OCI-LY1 (cell line): ENCODE data around the gene CALHM4.

Source experiments
- H2AFZ ChIP-seq: fragments of 200-600 bp; sonication (generic), shearing (Covaris generic); 2 replicates; pipeline ENCODE4 v1.6.0; 2014; ENCODE audit warnings: antibody characterized with exemption, mild to moderate bottlenecking, low read length
- H3F3A ChIP-seq: fragments of 200-600 bp; sonication (generic), shearing (Covaris generic); 2 replicates; pipeline ENCODE4 v1.6.0; 2014; ENCODE audit warnings: mild to moderate bottlenecking, antibody characterized with exemption, low read length, moderate library complexity; ENCODE audit not compliant: insufficient read depth
- H3K27ac ChIP-seq: fragments of 200-600 bp; sonication (generic); 2 replicates; pipeline ENCODE4 v1.5.1; 2014; ENCODE audit warnings: low read length, mixed run types, mild to moderate bottlenecking, low read depth; ENCODE audit not compliant: poor library complexity, severe bottlenecking
- H3K27me3 ChIP-seq: fragments of 200-600 bp; sonication (generic); 2 replicates; pipeline ENCODE4 v1.6.0; 2014; ENCODE audit warnings: antibody characterized with exemption, mild to moderate bottlenecking, low read length, moderate library complexity; ENCODE audit not compliant: insufficient read depth
- H3K36me3 ChIP-seq: fragments of 200-600 bp; sonication (generic); 2 replicates; pipeline ENCODE4 v1.6.1; 2014; ENCODE audit warnings: mild to moderate bottlenecking, antibody characterized with exemption, low read length, moderate library complexity, mixed read lengths; ENCODE audit not compliant: insufficient read depth
- H3K4me1 ChIP-seq: fragments of 200-600 bp; sonication (generic); 2 replicates; pipeline ENCODE4 v1.5.1; 2014; ENCODE audit warnings: mild to moderate bottlenecking, low read length, moderate library complexity; ENCODE audit not compliant: insufficient read depth, severe bottlenecking
- H3K4me2 ChIP-seq: fragments of 200-600 bp; sonication (generic), shearing (Covaris generic); 2 replicates; pipeline ENCODE4 v1.6.1; 2014; ENCODE audit warnings: low read length
- H3K4me3 ChIP-seq: fragments of 200-600 bp; sonication (generic); 2 replicates; pipeline ENCODE4 v1.5.1; 2014; ENCODE audit warnings: low read length, low read depth, mild to moderate bottlenecking, mixed read lengths; ENCODE audit not compliant: poor library complexity, severe bottlenecking
- H3K79me2 ChIP-seq: fragments of 200-600 bp; shearing (Covaris generic); 2 replicates; pipeline ENCODE4 v1.6.1; 2016; ENCODE audit warnings: mixed run types, low read length, mixed read lengths; ENCODE audit not compliant: insufficient read depth
- H3K9ac ChIP-seq: fragments of 200-600 bp; sonication (generic), shearing (Covaris generic); 2 replicates; pipeline ENCODE4 v1.6.1; 2014; ENCODE audit warnings: mild to moderate bottlenecking, low read length, mixed read lengths
- H3K9me2 ChIP-seq: fragments of 200-600 bp; sonication (generic), shearing (Covaris generic); 2 replicates; pipeline ENCODE4 v1.6.1; 2014; ENCODE audit warnings: low read depth, mild to moderate bottlenecking, low read length, mixed read lengths
- H3K9me3 ChIP-seq: fragments of 200-600 bp; shearing (Covaris generic); 2 replicates; pipeline ENCODE4 v1.6.1; 2014; ENCODE audit warnings: low read length, mixed read lengths
- H4K20me1 ChIP-seq: fragments of 200-600 bp; sonication (generic), shearing (Covaris generic); 2 replicates; pipeline ENCODE4 v1.6.0; 2016; ENCODE audit warnings: mild to moderate bottlenecking, low read length; ENCODE audit not compliant: insufficient read depth
- EZH2 ChIP-seq: fragments of 200-600 bp; sonication (generic), shearing (Covaris generic); IDR thresholded peaks from 2 replicates; pipeline ENCODE4 v1.8.0; 2017; ENCODE audit warnings: borderline replicate concordance, mixed run types, mild to moderate bottlenecking, antibody characterized with exemption, low read length, moderate library complexity, mixed read lengths
- TF ChIP-seq, protein P1 (sequence below): fragments of 200-600 bp; sonication (generic), shearing (Covaris generic); IDR thresholded peaks from 2 replicates; pipeline ENCODE4 v1.5.1; 2017; ENCODE audit warnings: mild to moderate bottlenecking, antibody characterized with exemption, low read length, moderate library complexity, mixed read lengths

The CALHM4 gene

GRCh38 chr6:116577486-116577885, 23.9 kb downstream of the CALHM4 start:
- H3K4me2 ChIP-seq: no peak overlapping the region
- peaks cover 55% of the 10 kb centered on the region for H3K36me3 ChIP-seq
- peaks cover 25% of the 10 kb centered on the region for H3K79me2 ChIP-seq

GRCh38 chr6:116578335-116578734, 24.8 kb downstream of the CALHM4 start:
- peaks cover 4% of the 10 kb centered on the region for H3K4me1 ChIP-seq
- no peak overlapping the region for H2AFZ ChIP-seq
- no peak overlapping the region for H3K27ac ChIP-seq
- H4K20me1 ChIP-seq: 0 out of 2 replicates have a peak, but pooled peaks cover 2% of the 10 kb centered on the region
- TF ChIP-seq, protein P1, sequence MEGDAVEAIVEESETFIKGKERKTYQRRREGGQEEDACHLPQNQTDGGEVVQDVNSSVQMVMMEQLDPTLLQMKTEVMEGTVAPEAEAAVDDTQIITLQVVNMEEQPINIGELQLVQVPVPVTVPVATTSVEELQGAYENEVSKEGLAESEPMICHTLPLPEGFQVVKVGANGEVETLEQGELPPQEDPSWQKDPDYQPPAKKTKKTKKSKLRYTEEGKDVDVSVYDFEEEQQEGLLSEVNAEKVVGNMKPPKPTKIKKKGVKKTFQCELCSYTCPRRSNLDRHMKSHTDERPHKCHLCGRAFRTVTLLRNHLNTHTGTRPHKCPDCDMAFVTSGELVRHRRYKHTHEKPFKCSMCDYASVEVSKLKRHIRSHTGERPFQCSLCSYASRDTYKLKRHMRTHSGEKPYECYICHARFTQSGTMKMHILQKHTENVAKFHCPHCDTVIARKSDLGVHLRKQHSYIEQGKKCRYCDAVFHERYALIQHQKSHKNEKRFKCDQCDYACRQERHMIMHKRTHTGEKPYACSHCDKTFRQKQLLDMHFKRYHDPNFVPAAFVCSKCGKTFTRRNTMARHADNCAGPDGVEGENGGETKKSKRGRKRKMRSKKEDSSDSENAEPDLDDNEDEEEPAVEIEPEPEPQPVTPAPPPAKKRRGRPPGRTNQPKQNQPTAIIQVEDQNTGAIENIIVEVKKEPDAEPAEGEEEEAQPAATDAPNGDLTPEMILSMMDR: no peak
- TF ChIP-seq EZH2: no peak
- H3F3A ChIP-seq: no peaks in the 10 kb centered on the region; the same call in 1 of the 2 replicates
- H3K27me3 ChIP-seq: no peaks in the 10 kb centered on the region
- no peaks in the 10 kb centered on the region for H3K9me3 ChIP-seq
- H3K9me2 ChIP-seq: no peaks in the 10 kb centered on the region
- H3K9ac ChIP-seq: no peak overlapping the region
- no peak overlapping the region for H3K4me3 ChIP-seq
- peaks cover 55% of the 10 kb centered on the region for H3K36me3 ChIP-seq
- peaks cover 17% of the 10 kb centered on the region for H3K79me2 ChIP-seq
- no peak overlapping the region for H3K4me2 ChIP-seq

More at GRCh38 chr6:116577486-116577885, 23.9 kb downstream of the CALHM4 start:
- Histone ChIP-seq H3K4me1 (peaks cover 12% of the 10 kb centered on the region), H3K27ac (no peak overlapping the region), H3K4me3 (no peak overlapping the region), H3F3A (no peaks in the 10 kb centered on the region), H4K20me1 (0 out of 2 replicates have a peak, but pooled peaks cover 2% of the 10 kb centered on the region), H2AFZ (no peak overlapping the region), H3K9me2 (no peaks in the 10 kb centered on the region), H3K9ac (no peak overlapping the region), H3K27me3 (no peaks in the 10 kb centered on the region), H3K9me3 (no peaks in the 10 kb centered on the region)
- TF ChIP-seq, protein P1: no peak
- TF ChIP-seq EZH2: no peak

DNA sequence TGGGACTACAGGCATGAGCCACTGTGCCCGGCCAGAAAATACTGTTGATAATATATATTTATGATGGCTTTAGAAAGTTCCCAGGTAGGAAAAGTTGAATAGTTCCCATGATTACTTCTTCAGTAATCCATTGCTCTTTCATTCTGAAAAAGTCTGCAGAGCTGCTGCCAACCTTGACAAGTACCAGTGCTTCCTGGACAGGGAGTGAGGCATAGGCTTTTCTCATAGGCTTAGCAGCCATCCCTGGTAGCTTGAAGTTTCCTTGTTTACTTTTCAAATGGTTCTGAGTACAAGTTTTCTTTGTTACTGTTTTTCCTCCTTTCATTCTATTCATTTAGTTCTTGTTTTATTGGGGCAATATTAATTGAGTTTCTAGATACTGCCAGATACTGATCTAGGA, 25.6 kb downstream of the CALHM4 start:
- Histone ChIP-seq H3K36me3 (peaks cover 58% of the 10 kb centered on the region), H3K27ac (no peak overlapping the region), H3K9me3 (no peaks in the 10 kb centered on the region), H3F3A (no peaks in the 10 kb centered on the region; the same call in 1 of the 2 replicates), H3K9ac (no peak overlapping the region), H4K20me1 (0 out of 2 replicates have a peak, but pooled peaks cover 2% of the 10 kb centered on the region), H3K27me3 (no peaks in the 10 kb centered on the region), H3K4me3 (no peak overlapping the region), H3K4me2 (no peak overlapping the region), H3K4me1 (no peaks in the 10 kb centered on the region), H3K79me2 (peaks cover 9% of the 10 kb centered on the region), H2AFZ (no peak overlapping the region), H3K9me2 (no peaks in the 10 kb centered on the region)
- TF ChIP-seq, protein P1: no peak
- TF ChIP-seq EZH2: no peak
